ENCODE measurements around the gene TPSG1.
"Not testable (repeated sequence)": the region's sequence is repeated elsewhere in the genome, so short reads cannot be mapped to it uniquely, and the experiment has no call there.

TPSG1 gene

DNA sequence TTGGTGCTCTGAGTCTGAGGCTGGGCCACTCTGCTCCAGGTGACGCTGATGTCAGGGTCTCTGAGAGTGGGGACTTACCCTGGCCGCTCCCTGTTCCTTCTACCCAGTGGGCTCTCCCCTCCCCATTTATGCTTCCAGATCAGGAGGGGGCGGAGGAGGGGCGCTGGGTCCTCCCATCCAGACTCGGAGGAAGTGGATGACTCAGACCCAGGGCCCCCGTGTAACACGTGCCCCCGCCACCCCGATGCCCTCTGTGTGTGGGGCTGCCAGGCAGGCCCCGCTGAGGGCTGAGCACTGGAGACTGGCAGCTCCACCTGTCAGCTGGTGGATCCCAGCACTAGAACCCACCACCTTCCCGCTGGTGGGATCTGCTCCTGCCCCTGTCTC, 5.0 kb upstream of the TPSG1 start, which contains the start of gene TPSB2:
Gene TPSB2, minus strand, starts transcription at position 101 of the 387 bp plus-strand sequence. CDS start 233 bp downstream, outside the sequence.
- DNase-seq, result not testable (repeated sequence)

DNA sequence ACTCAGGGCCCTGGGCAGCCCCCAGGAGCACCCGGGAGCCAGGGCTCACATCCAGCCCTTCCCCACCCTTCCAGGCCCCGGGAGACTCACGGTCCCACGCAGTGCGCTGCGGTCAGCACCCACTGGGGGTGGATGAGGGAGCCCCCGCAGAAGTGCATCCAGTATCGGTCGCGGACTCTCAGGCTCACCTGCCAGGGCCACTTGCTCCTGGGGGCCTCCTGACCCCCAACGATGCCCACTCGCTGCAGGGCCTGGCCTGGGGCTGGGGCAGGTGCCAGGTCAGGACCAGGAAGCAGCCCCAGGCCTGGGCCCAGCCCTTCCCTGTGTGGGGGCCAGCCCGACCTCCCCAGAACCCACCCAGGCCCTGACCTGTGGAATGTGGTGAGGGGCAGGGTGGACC, 4.4 kb upstream of the TPSG1 start:
- not testable (repeated sequence) for DNase-seq

DNA sequence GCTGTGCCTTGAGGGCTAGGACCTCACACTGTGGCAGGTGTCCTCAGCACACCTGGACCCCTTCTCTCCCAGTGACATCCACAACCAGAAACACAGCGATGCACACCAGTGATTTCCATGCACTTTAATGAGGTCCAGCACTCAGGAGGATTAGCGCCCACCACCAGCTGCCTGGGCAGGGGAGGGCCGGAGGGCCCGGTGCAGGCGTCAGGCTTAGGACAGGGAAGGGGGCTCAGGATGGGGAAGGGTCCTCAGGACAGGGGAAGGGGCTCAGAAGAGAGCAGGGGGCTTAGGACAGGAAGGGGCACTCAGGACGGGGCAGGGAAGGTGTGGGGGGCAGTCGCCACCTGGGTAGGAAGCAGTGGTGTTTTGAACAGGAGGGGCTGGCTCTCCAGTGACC, 3.2 kb upstream of the TPSG1 start:
- not testable (repeated sequence) for DNase-seq

- DNase-seq, result not testable (repeated sequence)
Observed at GRCh38 chr16:1226692-1227091, 1.6 kb upstream of the TPSG1 start.

DNA sequence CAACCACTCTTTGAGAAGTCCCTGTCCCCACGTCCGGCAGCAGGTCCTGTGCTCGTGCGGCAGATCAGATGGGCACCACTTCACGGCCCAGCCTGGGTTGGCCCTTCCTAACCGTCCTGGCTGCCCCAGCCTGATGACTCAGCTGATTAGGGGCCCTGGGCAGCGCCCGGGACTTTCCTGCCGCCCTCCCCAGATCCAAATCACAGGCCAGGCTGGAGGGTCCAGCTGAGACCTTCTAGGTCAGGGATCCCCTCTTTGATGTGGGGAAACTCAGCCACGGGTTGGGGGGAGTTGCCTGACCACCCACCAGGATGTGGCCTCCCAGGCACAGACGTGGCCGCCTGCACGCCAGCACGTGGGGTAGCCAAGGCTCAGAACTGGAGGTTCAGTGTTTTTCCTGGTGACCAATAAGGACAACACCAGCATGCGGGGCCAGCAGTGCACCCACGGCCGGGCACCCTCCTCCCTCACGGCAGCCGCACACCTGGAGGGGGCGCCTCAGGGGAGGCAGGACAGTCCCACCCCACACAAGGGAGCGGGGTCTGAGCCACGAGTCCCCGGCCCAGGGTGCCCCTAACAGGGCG, 752 bp upstream of the TPSG1 start:
- not testable (repeated sequence) for DNase-seq

DNA sequence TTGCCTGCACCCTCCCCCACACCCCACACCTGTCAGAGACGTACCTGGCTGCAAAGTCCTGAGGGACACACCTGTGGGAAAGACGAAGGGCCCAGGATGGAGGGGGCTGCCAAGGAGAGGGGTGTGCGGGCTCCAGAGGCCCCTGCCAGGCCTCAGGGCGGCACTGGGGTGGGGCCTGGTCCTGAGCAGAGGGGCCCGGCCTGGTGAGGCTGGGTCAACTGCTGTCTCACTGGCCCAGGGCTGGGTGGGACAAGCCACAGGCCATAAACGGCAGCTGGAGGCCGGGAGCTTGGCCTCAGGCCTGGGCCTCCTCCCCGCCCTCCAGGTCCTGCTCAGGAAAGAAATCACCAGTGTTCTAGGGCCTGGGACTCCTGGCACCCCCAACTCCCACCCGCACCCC, 510 bp downstream of the TPSG1 start:
- no peak for DNase-seq

DNA sequence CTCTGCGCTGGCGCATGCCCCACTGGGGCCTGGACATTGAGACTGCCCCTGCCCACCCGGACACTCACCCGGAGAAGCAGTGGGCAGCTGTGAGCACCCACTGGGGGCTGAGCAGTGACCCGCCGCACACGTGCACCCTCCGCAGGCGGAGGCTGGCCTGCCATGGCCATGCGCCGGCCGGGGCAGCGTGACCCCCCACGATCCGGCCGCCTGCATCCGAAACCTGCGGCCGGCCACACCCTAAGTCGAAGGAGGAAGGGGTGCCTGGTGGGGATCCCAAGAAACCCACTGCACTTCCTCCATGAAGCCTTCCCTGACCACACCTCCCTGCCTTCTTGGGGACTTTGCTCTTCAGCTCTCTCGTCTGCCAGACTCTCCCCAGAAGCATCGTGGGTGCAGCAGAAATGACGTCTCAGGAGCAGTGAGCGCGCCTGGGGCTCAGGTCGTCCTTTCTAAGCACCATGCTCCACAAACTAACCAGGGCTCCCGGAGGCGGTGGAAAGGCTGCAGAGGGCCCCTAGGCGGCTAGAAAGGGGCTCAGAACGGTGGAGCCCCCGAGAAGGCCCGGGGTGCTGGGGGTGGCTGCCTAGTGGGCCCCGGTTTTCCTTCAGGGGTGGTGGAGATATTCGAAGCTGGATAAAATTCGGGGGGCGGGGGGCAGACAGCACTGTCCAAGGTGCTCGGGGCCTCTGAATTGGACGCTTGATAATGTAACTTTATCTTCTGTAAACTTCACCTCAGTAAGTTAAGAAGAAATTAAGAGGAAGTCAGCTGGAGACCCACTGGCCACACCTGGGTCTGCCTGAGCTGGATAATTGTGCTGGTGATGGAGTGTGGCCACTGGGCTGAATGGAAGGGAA, 1.5 kb downstream of the TPSG1 start:
- DNase-seq, result no peak

GRCh38 chr16:1222553-1223354, 2.3 kb downstream of the TPSG1 start:
- no peak for DNase-seq

- DNase-seq, result no peak
Observed at GRCh38 chr16:1221628-1222552, 3.2 kb downstream of the TPSG1 start.

GRCh38 chr16:1220841-1221627, 4.0 kb downstream of the TPSG1 start:
- DNase-seq, result no peak

DNA sequence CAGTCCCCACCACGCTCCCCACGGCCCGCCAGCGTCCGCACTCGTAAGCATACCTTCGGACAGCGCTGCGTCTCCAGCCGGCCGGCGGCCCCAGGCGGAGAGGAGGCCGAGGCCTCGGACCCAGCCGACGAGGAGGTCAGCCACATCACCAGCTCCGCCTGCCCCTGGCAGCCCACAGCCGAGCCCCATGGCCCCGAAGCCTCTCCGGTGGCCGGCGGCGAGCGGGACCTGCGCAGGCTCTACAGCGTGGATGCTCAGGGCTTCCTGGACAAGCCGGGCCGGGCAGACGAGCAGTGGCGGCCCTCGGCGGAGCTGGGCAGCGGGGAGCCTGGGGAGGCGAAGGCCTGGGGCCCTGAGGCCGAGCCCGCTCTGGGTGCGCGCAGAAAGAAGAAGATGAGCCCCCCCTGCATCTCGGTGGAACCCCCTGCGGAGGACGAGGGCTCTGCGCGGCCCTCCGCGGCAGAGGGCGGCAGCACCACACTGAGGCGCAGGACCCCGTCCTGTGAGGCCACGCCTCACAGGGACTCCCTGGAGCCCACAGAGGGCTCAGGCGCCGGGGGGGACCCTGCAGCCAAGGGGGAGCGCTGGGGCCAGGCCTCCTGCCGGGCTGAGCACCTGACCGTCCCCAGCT, 4.9 kb downstream of the TPSG1 start:
- no peak for DNase-seq

DNA sequence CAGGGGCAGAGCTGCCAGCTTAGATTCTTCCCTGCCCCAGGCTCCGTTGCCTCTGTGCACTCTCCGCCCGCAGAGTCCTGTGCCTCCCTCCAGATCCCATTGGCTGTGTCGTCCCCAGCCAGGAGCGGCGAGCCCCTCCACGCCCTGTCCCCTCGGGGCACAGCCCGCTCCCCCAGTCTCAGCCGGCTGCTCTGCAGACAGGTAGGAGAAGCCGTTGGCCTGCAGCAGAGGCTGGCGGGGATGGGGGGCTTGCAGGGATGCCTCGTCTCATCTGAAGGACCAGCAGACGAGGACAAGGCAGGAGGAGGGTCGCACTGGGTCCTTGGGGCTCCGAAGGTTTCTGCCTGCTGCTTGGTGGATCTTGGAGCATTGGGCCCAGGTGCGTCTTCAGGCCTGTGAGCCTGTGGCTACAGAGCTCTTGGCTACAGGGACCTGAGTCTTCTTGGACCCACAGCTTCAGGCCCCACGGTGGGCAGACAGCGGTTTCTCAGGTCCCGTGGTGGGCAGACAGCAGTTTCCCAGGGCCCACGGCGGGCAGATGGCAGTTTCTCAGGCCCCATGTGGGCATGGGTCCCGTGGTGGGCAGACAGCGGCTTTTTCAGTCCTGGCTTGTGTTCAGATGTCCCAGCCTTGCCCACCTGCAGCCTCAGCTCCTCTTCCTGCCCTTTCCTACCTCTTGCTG, 6.0 kb downstream of the TPSG1 start:
- no peak for DNase-seq

- no peak for DNase-seq
Observed at GRCh38 chr16:1218061-1218929, 6.8 kb downstream of the TPSG1 start.

DNA sequence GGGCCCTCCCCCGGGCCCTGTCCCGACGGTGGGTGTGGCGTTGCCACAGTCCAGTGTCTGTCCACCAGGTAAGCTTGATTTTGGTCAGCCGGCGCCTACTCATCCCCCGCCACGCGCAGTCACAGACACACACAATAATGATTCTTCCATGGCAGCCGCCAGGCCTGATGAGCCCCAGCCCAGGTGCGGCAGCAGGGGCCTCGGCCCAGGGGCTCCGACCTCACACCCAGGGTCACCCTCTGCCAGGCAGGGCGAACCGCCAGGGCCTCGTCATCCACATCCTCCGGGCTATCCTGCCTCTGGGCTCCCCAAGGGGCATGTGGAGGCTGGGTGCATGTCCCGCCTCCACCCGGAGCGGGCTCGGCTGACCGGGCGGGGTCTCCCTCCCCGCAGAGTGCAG, 7.5 kb downstream of the TPSG1 start:
- no peak for DNase-seq

- no peak for DNase-seq
Observed at GRCh38 chr16:1216681-1217400, 8.2 kb downstream of the TPSG1 start.

GRCh38 chr16:1216296-1216619, 8.8 kb downstream of the TPSG1 start:
- DNase-seq, result no peak

- DNase-seq, result no peak
Observed at GRCh38 chr16:1215574-1216295, 9.3 kb downstream of the TPSG1 start.

GRCh38 chr16:1214719-1215118, 10.3 kb downstream of the TPSG1 start:
- no peak for DNase-seq

Data from NCI-H1105 treated with DMSO at 0.1 percent for 48 hours (cell line).